Gastrocnemius medialis (tissue), 4 donors: ENCODE measurements around the gene GIT2. TPM values are rescaled to one million over a fixed set of nuclear protein-coding genes. Genes with fewer than 3 reads are reported as not detected.

Experiments
- ATAC-seq, 2 donors: fragments of 150-250 bp; one replicate each; pipeline ENCODE4 v1.9.1; 2016
- DNase-seq, 2 donors: peaks; one replicate each; pipeline ENCODE4 v3.0.0-alpha.2; 2019
- H3K27ac ChIP-seq, 4 donors: fragments of 200-600 bp; sonication (generic); 1 replicate in 1 of 4; 2 replicates in 3 of 4; pipeline ENCODE4 v1.5.1; 2016 to 2018; ENCODE audit warnings: mild to moderate bottlenecking in 2 of 4, moderate library complexity in 1 of 4
- H3K27me3 ChIP-seq, 3 donors: fragments of 200-600 bp; sonication (generic) in 2 of 3; 1 replicate in 1 of 3; 2 replicates in 2 of 3; pipeline versions ENCODE4 v1.5.1 to v1.6.0; 2016 to 2019; ENCODE audit warnings: mild to moderate bottlenecking in 1 of 3, moderate library complexity in 1 of 3
- H3K36me3 ChIP-seq, 2 donors: fragments of 200-600 bp; sonication (generic) in 1 of 2; one replicate each; pipeline ENCODE4 v1.5.1; 2017 to 2018
- H3K4me1 ChIP-seq, 2 donors: fragments of 200-600 bp; sonication (generic) in 1 of 2; one replicate each; pipeline ENCODE4 v1.5.1; 2016 to 2017; ENCODE audit warnings: mild to moderate bottlenecking in 2 of 2
- H3K4me3 ChIP-seq, 4 donors: fragments of 200-600 bp; sonication (generic) in 3 of 4; 1 replicate in 1 of 4; 2 replicates in 3 of 4; pipeline ENCODE4 v1.5.1; 2016 to 2019; ENCODE audit warnings: mild to moderate bottlenecking in 2 of 4
- H3K9me3 ChIP-seq, 3 donors: fragments of 200-600 bp; sonication (generic) in 2 of 3; 1 replicate in 1 of 3; 2 replicates in 2 of 3; pipeline ENCODE4 v1.5.1; 2016 to 2019
- POLR2A ChIP-seq, 2 donors: fragments of 450-650 bp; IDR thresholded peaks; one replicate each; pipeline ENCODE4 v1.6.1; 2017; ENCODE audit warnings: antibody characterized with exemption in 2 of 2, mild to moderate bottlenecking in 2 of 2, moderate library complexity in 2 of 2
- in situ Hi-C, 4 donors: fragments of 200-750 bp; cut with MboI; loops; one replicate each; pipeline versions ENCODE4 v1.15.0 to v1.8.0; 2017; ENCODE audit warnings: low sequenced_read_pairs in 4 of 4
- intact Hi-C: fragments of 100-400 bp; cut with DNase I; formaldehyde crosslinking; loops from one replicate; pipeline ENCODE4 v1.15.1; 2023; ENCODE audit warnings: low total_unique reads
- total RNA-seq, 4 donors: library from RNA; depleted of rRNA; stranded (reverse); fragments of >200 nt; gene quantifications; one replicate each; pipeline versions ENCODE4 v1.1.0 to v1.2.3, GENCODE V29; 2016
- TF ChIP-seq, protein P1 (sequence below), 5 experiments: fragments of 450-650 bp in 3 of 5; fragments of 200-600 bp in 2 of 5; sonication (generic) in 2 of 5; IDR thresholded peaks in 4 of 5; conservative IDR thresholded peaks in 1 of 5; 1 replicate in 4 of 5; 2 replicates in 1 of 5; pipeline ENCODE4 v1.5.1; 2016 to 2019; ENCODE audit warnings: antibody characterized with exemption in 5 of 5, mild to moderate bottlenecking in 3 of 5, moderate library complexity in 3 of 5

Gene GIT2
- total RNA-seq, 4 donors from 2014 or later, result 23.4 to 32.1 (median 23.6) TPM

DNA sequence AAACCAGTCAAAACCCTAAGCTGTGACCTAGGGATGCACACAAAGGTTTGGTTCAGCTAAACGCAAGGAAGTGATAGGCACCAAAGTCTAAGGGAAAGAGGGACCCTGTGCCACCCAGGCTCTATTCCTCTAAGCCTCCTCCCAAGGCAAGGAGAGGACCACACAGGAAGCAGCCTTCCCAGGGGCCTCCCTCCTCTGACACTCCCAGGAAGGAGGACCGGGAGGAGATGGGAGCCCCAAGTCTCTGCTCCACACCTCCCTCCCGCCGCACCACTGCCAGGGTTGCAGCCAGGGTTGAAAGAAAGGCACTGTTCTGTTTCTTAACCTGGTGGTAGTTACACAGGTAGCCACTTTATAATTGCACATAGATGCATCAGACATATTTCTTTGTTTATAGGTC, 74.2 kb downstream of the GIT2 start:
- ATAC-seq (no peak), DNase-seq (no peak)
- H3K36me3 ChIP-seq, result peaks cover 0 to 35% of the 10 kb centered on the region in 2 donors
- no peaks in the 10 kb centered on the region for H3K9me3 ChIP-seq
- H3K4me3 ChIP-seq, result no peak overlapping the region
- in situ Hi-C loops (no loop called here), intact Hi-C loops (no loop called here)
- H3K27ac ChIP-seq, result no peak overlapping the region
- TF ChIP-seq, protein P1, sequence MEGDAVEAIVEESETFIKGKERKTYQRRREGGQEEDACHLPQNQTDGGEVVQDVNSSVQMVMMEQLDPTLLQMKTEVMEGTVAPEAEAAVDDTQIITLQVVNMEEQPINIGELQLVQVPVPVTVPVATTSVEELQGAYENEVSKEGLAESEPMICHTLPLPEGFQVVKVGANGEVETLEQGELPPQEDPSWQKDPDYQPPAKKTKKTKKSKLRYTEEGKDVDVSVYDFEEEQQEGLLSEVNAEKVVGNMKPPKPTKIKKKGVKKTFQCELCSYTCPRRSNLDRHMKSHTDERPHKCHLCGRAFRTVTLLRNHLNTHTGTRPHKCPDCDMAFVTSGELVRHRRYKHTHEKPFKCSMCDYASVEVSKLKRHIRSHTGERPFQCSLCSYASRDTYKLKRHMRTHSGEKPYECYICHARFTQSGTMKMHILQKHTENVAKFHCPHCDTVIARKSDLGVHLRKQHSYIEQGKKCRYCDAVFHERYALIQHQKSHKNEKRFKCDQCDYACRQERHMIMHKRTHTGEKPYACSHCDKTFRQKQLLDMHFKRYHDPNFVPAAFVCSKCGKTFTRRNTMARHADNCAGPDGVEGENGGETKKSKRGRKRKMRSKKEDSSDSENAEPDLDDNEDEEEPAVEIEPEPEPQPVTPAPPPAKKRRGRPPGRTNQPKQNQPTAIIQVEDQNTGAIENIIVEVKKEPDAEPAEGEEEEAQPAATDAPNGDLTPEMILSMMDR (IDR thresholded peaks at IDR 0.05 in 4 of 5, conservative IDR thresholded peaks at IDR 0.05 in 1 of 5), result no peak
- no peak for TF ChIP-seq POLR2A (IDR thresholded peaks at IDR 0.05)
- H3K27me3 ChIP-seq, result no peaks in the 10 kb centered on the region
- no peaks in the 10 kb centered on the region for H3K4me1 ChIP-seq

DNA sequence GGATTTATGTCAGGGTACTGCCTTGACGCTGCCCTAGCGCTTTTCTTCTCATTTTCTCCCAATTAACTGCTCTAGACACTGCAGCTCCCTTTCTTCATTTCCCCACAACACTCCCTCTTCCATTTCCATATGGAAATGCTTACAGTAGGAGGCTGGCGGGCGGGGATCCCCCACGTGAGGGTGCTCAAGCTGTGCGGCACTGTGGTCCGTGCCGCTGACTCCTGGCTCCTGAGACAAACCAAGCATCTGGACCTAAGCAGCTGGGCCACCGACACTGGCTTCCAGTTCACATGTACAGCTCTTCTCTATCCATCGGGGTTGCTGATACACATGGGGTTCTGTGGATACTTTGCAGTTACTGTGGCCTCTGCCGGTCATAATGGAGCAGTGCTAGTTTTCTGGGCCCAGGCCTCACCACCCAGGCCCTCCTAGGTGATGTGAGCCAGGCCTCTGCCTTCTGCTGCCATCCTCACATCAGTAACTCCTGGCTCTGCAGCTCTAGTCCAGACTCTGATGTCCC, 75.8 kb downstream of the GIT2 start:
- TF ChIP-seq POLR2A (IDR thresholded peaks at IDR 0.05), result no peak
- TF ChIP-seq, protein P1 (IDR thresholded peaks at IDR 0.05 in 4 of 5, conservative IDR thresholded peaks at IDR 0.05 in 1 of 5), result no peak
- in situ Hi-C loops (no loop called here), intact Hi-C loops (no loop called here)
- Histone ChIP-seq H3K4me3 (no peak overlapping the region), H3K27ac (no peak overlapping the region), H3K9me3 (no peaks in the 10 kb centered on the region), H3K36me3 (peaks cover 0 to 46% of the 10 kb centered on the region in 2 donors), H3K4me1 (no peaks in the 10 kb centered on the region), H3K27me3 (no peaks in the 10 kb centered on the region)
- no peak for ATAC-seq
- no peak for DNase-seq

DNA sequence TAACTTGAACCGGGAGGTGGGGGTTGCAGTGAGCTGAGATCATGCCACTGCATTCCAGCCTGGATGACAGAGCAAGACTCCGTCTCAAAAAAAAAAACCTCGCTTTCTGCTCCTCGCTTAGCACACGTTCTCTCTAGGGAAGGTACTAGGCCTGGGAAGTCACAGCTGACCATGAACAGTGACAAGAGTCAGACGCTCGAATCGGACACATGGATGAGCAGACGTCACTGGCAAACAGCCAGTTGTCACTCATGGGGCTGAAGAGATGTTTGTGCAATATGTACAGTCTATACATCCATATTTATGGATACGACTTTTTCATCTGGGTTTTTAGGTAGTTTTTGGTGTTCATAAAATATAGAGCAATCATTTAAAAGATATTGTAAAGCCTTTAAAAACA, 76.7 kb downstream of the GIT2 start:
- Histone ChIP-seq H3K36me3 (peaks cover 0 to 54% of the 10 kb centered on the region in 2 donors), H3K4me1 (no peaks in the 10 kb centered on the region), H3K27me3 (no peaks in the 10 kb centered on the region), H3K9me3 (no peaks in the 10 kb centered on the region), H3K27ac (no peak overlapping the region), H3K4me3 (no peak overlapping the region)
- in situ Hi-C loops, result no loop called here
- ATAC-seq (no peak), DNase-seq (no peak)
- TF ChIP-seq, protein P1 (IDR thresholded peaks at IDR 0.05 in 4 of 5, conservative IDR thresholded peaks at IDR 0.05 in 1 of 5), result no peak
- no peak for TF ChIP-seq POLR2A (IDR thresholded peaks at IDR 0.05)
- intact Hi-C loops, result no loop called here

DNA sequence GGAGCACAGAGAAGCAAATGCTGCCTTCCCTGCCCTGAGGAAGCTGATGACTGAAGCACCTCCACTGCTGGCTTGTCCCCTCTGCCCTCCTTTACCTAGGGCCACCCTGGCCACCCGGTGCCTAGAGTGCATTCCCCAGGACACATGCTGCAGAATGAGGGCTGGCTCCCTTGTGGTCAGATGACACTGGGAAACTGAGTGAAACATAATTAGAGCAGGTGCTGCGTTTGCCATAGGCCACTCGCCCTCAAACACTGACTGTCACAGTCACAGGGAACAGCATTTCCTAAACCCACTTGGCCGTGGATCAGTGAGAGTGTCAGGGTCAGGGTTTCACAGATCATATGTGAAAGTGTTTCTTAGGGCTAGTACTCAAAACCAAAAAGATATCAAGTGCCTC, 80.1 kb downstream of the GIT2 start:
- Histone ChIP-seq H3K36me3 (peaks cover 0 to 89% of the 10 kb centered on the region in 2 donors), H3K9me3 (no peaks in the 10 kb centered on the region), H3K27me3 (no peaks in the 10 kb centered on the region), H3K27ac (no peak overlapping the region), H3K4me3 (no peak overlapping the region), H3K4me1 (no peaks in the 10 kb centered on the region)
- in situ Hi-C loops (no loop called here), intact Hi-C loops (no loop called here)
- DNase-seq, result no peak
- no peak for ATAC-seq
- no peak for TF ChIP-seq POLR2A (IDR thresholded peaks at IDR 0.05)
- TF ChIP-seq, protein P1 (IDR thresholded peaks at IDR 0.05 in 4 of 5, conservative IDR thresholded peaks at IDR 0.05 in 1 of 5), result no peak
